GM21529 (cell line): ENCODE measurements around the gene RASGRF1.

Experiments used
- ATAC-seq: cut with Tn5 transposase; IDR thresholded peaks from one replicate; pipeline ENCODE4 v1.9.1; 2021; ENCODE audit not compliant: unreplicated experiment

The RASGRF1 gene

GRCh38 chr15:78991879-78992278 is 98.7 kb downstream of the RASGRF1 start:
- ATAC-seq: no peak

GRCh38 chr15:78991476-78991875 is 99.1 kb downstream of the RASGRF1 start:
- no peak for ATAC-seq

GRCh38 chr15:78990278-78990677 is 100.3 kb downstream of the RASGRF1 start:
- ATAC-seq: no peak

GRCh38 chr15:78989701-78990240 is 100.8 kb downstream of the RASGRF1 start:
- no peak for ATAC-seq

GRCh38 chr15:78988361-78988911 is 102.1 kb downstream of the RASGRF1 start:
- ATAC-seq: no peak

GRCh38 chr15:78987556-78988360 is 102.8 kb downstream of the RASGRF1 start:
- no peak for ATAC-seq

GRCh38 chr15:78985859-78986475 is 104.6 kb downstream of the RASGRF1 start:
- no peak for ATAC-seq

GRCh38 chr15:78984041-78984440 is 106.5 kb downstream of the RASGRF1 start:
- ATAC-seq: no peak

GRCh38 chr15:78983146-78983918 is 107.2 kb downstream of the RASGRF1 start:
- ATAC-seq: no peak

GRCh38 chr15:78982736-78983135 is 107.8 kb downstream of the RASGRF1 start:
- ATAC-seq: no peak

GRCh38 chr15:78981532-78982313 is 108.9 kb downstream of the RASGRF1 start:
- ATAC-seq: no peak

- no peak for ATAC-seq
Measured at GRCh38 chr15:78979456-78980320, 110.9 kb downstream of the RASGRF1 start.

- ATAC-seq: no peak
Measured at GRCh38 chr15:78978601-78979179, 111.9 kb downstream of the RASGRF1 start.

GRCh38 chr15:78977591-78978347 is 112.8 kb downstream of the RASGRF1 start:
- ATAC-seq: peak; percentile 36

- peak; percentile 62 for ATAC-seq
Measured at GRCh38 chr15:78977091-78977571, 113.4 kb downstream of the RASGRF1 start.

- ATAC-seq: peak; percentile 7
Measured at GRCh38 chr15:78976691-78977090, 113.9 kb downstream of the RASGRF1 start.

GRCh38 chr15:78974272-78974918 is 116.2 kb downstream of the RASGRF1 start:
- ATAC-seq: no peak
